Heart left ventricle (tissue), 13 donors: ENCODE measurements around the gene PKM.

ENCODE experiments used
- POLR2A ChIP-seq, 2 donors: fragments of 450-650 bp; IDR thresholded peaks; one replicate each; pipeline ENCODE4 v1.6.1; 2017; ENCODE audit warnings: antibody characterized with exemption in 2 of 2, mild to moderate bottlenecking in 2 of 2, moderate library complexity in 2 of 2
- TF ChIP-seq, protein P1 (sequence below), 12 donors: fragments of 200-600 bp; sonication (generic) in 4 of 12; IDR thresholded peaks; one replicate each; pipeline versions ENCODE4 v1.5.0 to v1.8.0; 2018 to 2022; ENCODE audit warnings: antibody characterized with exemption in 12 of 12, mild to moderate bottlenecking in 5 of 12
- donor health status: ischemic (EF 13 %, LVEDD 7.1; RV severe dilation, severe dysfunction).
- donor health status: DM: no; HTN: yes; CAD: no.
- donor health status: DM: no; HTN: no; CAD: no.
- donor health status: ischemic (EF 25% LVEDD 6.9; RV normal size, moderate dysfunction).
- donor health status: ischemic (EF 25% LVEDD 5.7; RV mildly dilated, moderate dysfunction).
- donor health status: ischemic (EF 35%, LVEDD 5.7; RV mildly dilated, moderate dysfunction).
- donor health status: nonischemic (EF 11% LVEDD 7.7; RV severe dilation, severe dysfunction).
- donor health status: DM: yes; HTN: yes; CAD: no.
- donor health status: PGD.
- donor health status: ischemic (EF 29% LVEDD 5.4; RV normal size, mild dysfunction).
- donor health status: nonischemic (EF 23%, LVEDD 6.1; RV moderate dilation, normal function).

DNA sequence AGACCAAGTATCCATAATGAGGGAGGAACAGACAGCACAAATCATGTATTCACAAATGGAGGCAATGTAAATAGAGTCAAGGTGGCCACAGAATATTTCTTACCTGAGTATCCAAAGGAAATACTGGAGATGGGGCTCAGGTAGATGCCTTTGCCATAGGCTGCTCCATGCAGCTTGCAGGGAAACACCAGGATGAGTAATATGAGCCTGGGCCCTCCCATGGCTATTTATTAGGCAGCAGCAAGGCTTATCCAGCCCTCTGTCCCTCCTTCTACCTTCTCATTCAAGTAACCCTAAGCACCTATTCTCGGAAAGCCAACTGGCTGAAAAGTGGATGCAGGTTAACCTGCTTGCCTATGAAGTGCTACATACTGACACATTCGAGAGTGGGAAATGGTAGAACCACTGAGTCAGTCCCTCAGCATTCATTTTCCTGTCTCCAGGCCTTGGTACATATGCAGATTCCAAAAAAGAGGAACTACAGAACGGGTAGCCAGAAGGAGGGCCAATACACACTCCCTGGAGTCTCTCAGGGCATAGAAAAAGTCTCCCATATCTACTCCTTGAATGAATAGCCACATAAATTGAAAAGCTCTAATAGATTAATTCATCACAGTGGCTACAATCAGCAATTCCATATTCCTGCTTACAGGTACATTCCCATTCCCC lies 18.3 kb upstream of the PKM start:
- TF ChIP-seq POLR2A (IDR thresholded peaks at IDR 0.05) = no peak
- TF ChIP-seq, protein P1, sequence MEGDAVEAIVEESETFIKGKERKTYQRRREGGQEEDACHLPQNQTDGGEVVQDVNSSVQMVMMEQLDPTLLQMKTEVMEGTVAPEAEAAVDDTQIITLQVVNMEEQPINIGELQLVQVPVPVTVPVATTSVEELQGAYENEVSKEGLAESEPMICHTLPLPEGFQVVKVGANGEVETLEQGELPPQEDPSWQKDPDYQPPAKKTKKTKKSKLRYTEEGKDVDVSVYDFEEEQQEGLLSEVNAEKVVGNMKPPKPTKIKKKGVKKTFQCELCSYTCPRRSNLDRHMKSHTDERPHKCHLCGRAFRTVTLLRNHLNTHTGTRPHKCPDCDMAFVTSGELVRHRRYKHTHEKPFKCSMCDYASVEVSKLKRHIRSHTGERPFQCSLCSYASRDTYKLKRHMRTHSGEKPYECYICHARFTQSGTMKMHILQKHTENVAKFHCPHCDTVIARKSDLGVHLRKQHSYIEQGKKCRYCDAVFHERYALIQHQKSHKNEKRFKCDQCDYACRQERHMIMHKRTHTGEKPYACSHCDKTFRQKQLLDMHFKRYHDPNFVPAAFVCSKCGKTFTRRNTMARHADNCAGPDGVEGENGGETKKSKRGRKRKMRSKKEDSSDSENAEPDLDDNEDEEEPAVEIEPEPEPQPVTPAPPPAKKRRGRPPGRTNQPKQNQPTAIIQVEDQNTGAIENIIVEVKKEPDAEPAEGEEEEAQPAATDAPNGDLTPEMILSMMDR (IDR thresholded peaks at IDR 0.05) = no peak
